Measurements from ENCODE around the gene GRAMD1B.
A peak's percentile ranks its signal among the peaks of the same experiment; 100 is the strongest.
"Not testable (repeated sequence)": the region's sequence is repeated elsewhere in the genome, so short reads cannot be mapped to it uniquely, and the experiment has no call there.

Gene GRAMD1B

DNA sequence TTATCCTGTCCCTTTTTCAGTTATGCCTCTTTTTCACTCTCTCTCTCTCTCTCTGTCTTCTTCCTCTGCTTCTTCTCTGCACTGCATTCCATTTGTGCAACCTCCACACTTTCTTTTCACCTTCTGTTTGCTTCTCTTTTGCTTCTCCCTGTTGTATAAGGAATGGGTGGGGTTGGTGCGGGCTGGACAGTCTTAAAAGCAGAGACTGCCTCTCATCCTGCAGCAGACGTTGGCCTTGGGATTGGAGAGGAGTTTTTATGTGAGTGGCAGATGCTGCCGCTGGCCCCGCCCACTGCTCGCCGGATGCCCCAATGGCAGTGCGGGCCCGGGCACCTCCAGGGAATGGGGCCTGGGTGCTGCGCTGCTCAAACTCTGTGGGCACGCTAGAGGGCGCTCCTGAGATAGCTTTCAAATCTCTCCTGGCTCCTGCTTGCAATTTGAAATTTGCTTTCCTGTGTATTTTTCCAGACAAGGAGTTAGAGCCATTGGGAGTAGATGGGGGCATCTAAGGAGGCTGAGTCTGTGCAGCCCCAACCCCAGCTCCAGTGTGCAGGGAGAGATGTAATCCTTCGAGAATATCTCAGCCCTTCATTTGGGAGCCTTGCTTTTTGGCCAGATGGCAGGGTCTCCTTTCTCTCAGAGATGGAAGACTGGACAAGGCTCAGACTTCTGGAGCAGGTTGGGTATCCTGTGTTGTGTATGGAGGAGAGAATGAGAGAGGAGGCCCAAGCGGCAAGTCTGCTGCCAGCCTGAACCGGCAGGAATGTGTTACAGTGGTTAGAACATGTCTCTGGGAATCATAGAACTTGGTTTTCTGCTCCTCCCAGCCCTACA is 81.2 kb downstream of the GRAMD1B start:
- TF ChIP-seq, protein P1, sequence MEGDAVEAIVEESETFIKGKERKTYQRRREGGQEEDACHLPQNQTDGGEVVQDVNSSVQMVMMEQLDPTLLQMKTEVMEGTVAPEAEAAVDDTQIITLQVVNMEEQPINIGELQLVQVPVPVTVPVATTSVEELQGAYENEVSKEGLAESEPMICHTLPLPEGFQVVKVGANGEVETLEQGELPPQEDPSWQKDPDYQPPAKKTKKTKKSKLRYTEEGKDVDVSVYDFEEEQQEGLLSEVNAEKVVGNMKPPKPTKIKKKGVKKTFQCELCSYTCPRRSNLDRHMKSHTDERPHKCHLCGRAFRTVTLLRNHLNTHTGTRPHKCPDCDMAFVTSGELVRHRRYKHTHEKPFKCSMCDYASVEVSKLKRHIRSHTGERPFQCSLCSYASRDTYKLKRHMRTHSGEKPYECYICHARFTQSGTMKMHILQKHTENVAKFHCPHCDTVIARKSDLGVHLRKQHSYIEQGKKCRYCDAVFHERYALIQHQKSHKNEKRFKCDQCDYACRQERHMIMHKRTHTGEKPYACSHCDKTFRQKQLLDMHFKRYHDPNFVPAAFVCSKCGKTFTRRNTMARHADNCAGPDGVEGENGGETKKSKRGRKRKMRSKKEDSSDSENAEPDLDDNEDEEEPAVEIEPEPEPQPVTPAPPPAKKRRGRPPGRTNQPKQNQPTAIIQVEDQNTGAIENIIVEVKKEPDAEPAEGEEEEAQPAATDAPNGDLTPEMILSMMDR (IDR thresholded peaks at IDR 0.05; ENCODE audit: insufficient read depth, missing control alignments), result peak; percentile 83
- FAIRE-seq, result no peak

DNA sequence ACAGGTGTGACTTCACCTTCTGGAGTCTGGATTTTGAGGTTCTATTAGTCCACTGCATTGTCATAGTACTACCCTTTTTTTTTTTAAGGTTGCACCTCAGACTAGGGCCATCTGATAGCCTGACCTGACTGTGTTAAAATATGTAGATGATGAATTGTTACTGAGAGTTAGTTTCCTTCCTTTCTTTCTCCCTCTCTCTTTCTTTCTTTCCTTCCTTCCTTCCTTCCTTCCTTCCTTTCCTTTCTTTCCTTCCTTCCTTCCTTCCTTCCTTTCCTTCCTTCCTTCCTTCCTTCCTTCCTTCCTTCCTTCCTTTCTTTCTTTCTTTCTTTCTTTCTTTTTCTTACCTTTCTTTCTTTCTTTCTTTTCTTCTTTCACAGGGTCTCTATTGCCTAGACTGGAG is 83.2 kb downstream of the GRAMD1B start:
- DNase-seq (ENCODE audit: insufficient read length, low spot score); FAIRE-seq: not testable (repeated sequence)

More for the DNA sequence above, 81.2 kb downstream of the GRAMD1B start:
- peak; percentile 85 for DNase-seq (ENCODE audit: insufficient read length, low spot score)

DNA sequence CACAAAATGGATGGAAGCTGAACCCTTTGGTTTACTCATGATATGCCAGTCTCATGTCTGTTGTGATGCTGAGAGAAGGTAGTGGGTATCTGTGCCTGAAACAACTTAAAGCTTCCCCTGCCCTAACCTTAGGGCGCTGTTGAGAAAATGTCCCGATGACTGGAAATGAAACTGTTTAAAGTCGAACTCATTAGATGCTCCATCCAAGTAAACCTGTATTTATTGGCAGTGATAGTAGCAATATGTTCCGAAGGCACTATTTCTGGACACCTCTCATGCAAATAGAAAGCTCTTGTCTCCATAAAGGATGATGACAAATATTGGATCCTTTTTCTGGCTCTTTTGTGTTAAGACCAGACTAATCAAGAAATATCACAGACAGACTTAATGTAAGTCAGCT is 86.2 kb downstream of the GRAMD1B start:
- DNase-seq (ENCODE audit: insufficient read length, low spot score) (no peak), FAIRE-seq (no peak)
- TF ChIP-seq, protein P1 (IDR thresholded peaks at IDR 0.05; ENCODE audit: insufficient read depth, missing control alignments), result no peak

DNA sequence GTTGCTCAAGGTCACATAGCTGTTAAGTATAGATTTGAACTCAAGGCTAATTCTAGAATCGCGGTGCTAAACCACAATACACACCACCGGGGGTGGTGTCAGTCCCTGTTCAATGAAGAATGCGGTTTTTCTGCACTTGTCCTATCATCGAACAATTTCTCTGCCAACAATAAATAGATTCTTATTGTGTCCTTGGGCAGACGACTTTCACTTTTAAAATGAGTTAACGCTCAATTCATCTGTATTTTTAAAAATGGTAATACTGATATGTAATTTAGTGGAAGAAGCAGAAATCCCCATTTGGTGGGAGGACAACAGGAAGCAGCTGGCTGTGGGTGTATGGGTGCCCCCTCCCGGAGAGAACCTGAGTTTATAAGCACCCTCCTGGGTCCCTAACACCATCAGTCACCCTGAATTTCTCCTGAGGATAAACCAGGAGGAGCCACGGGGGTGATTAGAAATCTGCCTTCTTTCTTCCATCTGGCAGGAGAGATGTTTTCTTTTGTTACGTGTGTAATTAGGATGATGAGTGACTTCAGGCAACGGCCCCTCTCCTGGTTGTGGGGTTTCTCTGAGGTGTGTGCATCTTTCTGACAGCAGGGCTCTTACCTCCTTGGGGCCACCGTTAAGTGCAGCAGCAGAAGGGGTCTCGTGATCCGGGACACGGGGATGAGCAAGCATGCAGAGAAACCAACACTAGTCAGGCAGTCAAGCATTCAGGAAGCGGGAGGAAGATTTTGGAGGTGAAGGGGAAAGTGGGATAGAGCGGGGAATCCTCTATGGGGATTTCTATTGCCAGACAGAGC is 87.7 kb downstream of the GRAMD1B start:
- DNase-seq (ENCODE audit: insufficient read length, low spot score), result no peak
- FAIRE-seq, result no peak
- TF ChIP-seq, protein P1 (IDR thresholded peaks at IDR 0.05; ENCODE audit: insufficient read depth, missing control alignments), result no peak

DNA sequence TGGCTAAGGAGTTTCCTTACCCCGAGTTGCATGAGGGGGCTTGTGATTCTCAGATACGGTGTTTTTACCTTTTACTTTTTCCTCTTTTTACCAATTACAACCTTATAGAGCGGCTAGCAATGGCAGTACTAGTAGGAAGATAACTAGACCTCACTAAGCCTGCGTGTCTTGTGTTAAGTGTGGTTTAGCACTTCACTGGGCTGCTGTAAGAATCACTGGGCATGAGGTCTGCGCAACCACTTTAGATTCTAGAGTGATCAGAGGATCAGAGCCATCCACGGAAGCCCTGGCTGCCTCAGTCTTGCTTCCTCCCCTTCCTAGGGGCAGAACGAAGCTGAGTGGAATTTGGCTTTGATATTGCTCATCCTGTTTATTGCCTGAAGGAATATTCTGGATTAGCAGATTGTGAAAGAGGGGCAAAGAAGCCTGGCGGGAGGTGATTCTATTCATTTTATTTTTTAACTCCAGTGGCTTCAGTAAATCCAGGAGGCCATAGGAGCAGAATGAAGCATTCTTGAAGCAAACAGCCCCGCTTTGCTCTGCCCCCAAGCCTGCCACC is 88.5 kb downstream of the GRAMD1B start:
- FAIRE-seq, result peak; percentile 29

DNA sequence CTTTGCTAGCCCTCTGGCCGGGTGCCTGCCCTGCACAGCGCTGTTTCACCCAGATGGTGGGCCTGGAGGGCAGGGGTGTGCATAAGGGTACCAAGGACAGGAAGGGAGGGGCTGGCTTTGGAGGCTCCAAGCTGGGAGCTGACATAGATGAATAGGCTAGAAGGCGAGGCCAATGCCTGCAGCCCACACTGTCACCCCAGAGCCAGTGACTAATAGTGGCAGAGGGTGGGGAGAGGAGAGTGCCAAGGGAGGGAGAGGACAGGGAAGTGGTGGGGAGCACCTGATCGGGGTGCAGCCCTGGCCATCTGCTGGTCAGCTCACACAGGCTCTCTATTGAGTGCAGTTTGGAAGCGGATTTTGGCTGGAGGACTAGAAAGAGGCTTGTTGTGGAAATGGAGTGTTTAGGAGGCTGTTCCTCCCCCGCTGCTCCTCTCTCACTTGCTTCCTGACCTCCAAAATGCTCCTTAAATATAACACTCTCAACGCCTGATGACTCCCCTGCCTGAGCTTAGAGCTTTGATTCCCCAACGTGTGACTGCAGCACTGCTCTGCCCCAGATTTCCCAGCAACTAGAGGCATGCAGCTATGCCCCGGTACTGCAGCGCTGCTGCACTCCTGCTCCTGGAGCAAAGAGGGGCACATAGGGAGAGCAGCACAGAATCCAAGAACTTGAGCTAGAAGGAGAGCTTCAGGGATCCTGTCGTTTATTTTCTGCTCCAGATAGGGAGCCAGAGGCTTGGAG is 89.2 kb downstream of the GRAMD1B start:
- TF ChIP-seq, protein P1 (IDR thresholded peaks at IDR 0.05; ENCODE audit: insufficient read depth, missing control alignments), result no peak
- FAIRE-seq (no peak), DNase-seq (ENCODE audit: insufficient read length, low spot score) (no peak)

More for the DNA sequence above, 88.5 kb downstream of the GRAMD1B start:
- no peak for DNase-seq (ENCODE audit: insufficient read length, low spot score)
- TF ChIP-seq, protein P1 (IDR thresholded peaks at IDR 0.05; ENCODE audit: insufficient read depth, missing control alignments), result no peak

DNA sequence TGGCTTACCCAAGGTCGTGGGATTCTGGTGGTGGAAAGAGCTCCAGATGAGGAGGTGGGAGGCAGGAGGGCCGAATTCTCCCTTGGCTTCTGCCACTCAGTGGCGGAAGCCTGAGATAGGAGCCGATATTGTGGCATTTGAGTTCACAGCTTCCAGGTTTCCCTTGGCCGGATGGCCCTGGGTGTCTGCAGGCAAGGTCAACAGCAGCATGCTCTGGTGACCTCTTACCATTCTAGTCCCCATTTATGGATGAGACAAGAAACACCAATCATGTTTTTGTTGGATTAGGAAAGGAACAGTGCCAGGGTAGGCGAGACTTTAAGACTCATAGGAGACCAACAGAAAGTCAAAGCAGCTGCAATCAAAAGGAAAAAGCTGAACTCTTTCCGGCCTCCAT is 89.7 kb downstream of the GRAMD1B start:
- DNase-seq (ENCODE audit: insufficient read length, low spot score), result no peak
- no peak for FAIRE-seq
- TF ChIP-seq, protein P1 (IDR thresholded peaks at IDR 0.05; ENCODE audit: insufficient read depth, missing control alignments), result no peak

DNA sequence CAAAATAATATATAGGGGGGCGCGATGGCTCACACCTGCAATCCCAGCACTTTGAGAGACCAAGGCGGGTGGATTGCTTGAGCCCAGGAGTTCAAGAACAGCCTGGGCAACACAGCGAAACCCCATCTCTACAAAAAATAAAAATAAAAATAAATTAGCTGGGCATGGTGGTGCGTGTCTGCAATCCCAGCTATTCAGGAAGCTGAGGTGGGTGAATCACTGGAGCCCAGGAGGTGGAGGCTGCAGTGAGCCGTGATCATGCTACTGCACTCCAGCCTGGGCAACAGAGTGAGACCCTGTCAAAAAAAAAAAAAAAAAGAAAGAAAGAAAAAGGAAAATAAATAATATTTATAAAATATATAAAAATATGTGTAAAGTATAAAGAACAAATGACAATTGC is 90.4 kb downstream of the GRAMD1B start:
- not testable (repeated sequence) for DNase-seq (ENCODE audit: insufficient read length, low spot score); FAIRE-seq

Measured in D721Med (cell line).